Right renal pelvis (tissue), 4 donors: ENCODE data around the gene SPRR2E. TPM values are rescaled to one million over a fixed set of nuclear protein-coding genes. Genes with fewer than 3 reads are reported as not detected.
A peak's percentile ranks its signal among the peaks of the same experiment; 100 is the strongest.
"Not testable (repeated sequence)": the region's sequence is repeated elsewhere in the genome, so short reads cannot be mapped to it uniquely, and the experiment has no call there.

Experiments used
- DNase-seq, 4 donors: peaks; one replicate each; pipeline ENCODE4 v3.0.0-alpha.2; 2013; ENCODE audit warnings: low read depth in 4 of 4, low spot score in 3 of 4, missing footprints in 1 of 4
- polyA plus RNA-seq, 4 donors: library from polyadenylated mRNA; unstranded; fragments of 120-200 nt; gene quantifications; one replicate each; pipeline ENCODE4 v1.2.1, GENCODE V29; 2013; ENCODE audit not compliant: insufficient read length in 4 of 4

Gene SPRR2E
- polyA plus RNA-seq = not detected

GRCh38 chr1:153094426-153094825 lies at the start of gene SPRR2E:
Gene SPRR2E, minus strand, starts transcription at chr1:153094526. Its CDS starts 775 bp downstream, at chr1:153093751.
- DNase-seq = no peak

DNA sequence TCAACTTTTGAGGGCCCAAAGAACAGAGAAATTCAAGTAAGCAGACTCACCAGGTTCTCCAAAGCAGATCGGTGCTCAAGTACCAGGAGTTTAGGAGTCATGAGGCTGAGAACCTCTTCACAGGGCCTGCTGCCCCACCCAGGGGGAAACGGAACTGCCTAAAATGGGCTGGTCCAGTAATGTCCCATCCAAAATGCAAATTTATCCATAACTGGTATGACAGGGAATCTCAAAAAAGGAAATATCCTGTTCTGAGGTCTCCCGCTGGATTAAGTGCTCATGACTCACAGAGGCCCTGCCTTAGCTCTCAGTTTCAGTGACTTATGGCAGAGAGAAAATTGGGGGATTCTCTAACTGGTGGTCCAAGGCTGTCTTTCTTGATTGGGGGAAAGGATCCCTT lies 47.1 kb upstream of the SPRR2E start:
- DNase-seq = no peak

GRCh38 chr1:153140484-153140883 lies 46.2 kb upstream of the SPRR2E start:
- no peak for DNase-seq

GRCh38 chr1:153133743-153134142 lies 39.4 kb upstream of the SPRR2E start:
- no peak for DNase-seq

- no peak for DNase-seq
Observed at GRCh38 chr1:153133267-153133666, 38.9 kb upstream of the SPRR2E start.

DNA sequence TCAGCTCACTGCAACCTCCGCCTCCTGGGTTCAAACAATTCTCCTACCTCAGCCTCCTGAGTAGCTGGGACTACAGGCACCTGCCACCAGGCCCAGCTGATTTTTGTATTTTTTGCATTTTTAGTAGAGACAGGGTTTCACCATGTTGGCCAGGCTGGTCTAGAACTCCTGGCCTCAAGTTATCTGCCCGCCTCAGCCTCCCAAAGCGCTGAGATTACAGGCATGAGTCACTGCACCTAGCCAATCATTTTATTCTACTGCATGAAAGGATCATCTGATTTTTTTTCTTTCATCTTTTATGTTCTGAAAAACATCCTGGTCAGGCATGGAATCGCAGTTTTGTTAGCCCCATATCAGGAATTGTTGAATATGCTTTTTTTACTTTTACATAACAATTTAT lies 34.4 kb upstream of the SPRR2E start:
- not testable (repeated sequence) for DNase-seq

- no peak for DNase-seq
Observed at GRCh38 chr1:153127296-153127695, 33.0 kb upstream of the SPRR2E start.

DNA sequence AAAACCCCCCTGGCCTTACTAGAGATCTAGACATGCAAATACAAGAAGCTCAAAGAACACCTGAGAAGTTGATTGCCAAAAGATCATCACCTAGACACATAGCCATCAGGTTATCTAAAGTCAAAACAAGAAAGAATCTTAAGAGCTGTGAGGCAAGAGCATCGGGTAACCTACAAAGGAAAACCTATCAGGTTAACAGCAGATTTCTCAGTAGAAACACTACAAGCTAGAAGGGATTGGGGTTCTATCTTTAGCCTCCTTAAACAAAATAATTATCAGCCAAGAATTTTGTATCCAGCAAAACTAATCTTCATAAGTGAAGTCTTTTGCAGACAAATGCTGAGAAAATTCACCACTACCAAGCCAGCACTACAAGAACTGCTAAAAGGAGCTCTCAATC lies 31.2 kb upstream of the SPRR2E start:
- DNase-seq = no peak

DNA sequence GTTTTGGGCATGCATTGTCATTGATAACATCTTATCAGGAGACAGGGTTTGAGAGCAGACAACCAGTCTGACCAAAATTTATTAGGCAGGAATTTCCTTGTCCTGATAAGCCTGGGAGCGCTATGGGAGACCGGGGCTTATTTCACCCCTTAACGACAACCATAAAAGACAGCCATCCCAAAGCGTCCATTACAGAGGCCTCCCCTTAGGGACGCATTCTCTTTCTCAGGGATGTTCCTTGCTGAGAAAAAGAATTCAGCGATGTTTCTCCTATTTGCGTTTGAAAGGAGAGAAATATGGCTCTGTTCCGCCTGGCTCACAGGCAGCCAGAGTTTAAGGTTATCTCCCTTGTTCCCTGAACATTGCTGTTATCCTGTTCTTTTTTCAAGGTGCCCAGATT lies 29.5 kb upstream of the SPRR2E start:
- DNase-seq = not testable (repeated sequence)

- DNase-seq = peak; percentile 35 to 68 (median 52)
Observed at GRCh38 chr1:153122831-153123421, 28.6 kb upstream of the SPRR2E start.

DNA sequence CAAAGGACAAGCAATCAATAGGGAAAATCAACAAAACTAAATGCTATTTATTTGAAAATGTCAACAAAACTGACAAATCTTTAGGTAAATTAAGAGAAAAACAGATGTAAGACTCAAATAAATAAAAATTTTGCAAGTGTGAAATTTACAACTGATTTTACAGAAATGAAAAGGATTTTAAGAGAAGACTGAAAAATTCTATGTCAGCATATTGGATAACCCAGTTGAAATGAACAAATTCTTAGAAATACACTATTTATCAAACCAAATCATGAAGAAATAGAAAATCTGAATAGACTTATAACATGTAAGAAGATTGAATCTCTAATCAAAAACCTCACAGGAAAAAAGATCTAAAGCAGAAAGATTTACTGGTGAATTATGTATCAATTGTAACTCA lies 26.6 kb upstream of the SPRR2E start:
- no peak for DNase-seq

DNA sequence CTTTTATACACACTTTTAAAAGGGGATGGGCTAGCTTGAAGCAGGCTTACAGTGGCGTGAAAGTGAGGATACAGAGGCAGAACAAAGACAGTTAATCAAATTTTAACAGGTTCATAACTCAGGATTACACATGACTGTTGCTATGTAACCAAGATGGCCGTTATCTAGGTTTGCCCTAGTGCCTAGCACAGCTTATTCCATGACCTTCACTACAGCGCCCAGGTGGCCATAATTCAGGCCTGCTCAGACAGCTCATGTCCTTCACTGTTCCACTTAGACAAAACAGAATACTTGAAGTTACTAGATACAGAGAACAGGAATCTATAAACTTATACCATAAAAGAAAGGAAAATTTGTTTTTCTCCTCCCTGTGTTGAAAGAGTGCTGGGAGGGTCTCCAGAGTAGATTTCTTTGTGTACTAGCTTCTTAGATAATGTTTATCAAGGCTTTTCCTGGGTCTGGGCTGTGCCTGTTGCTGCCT lies 25.2 kb upstream of the SPRR2E start:
- no peak for DNase-seq

- not testable (repeated sequence) for DNase-seq
Observed at GRCh38 chr1:153115264-153115663, 20.9 kb upstream of the SPRR2E start.

- no peak for DNase-seq
Observed at GRCh38 chr1:153113416-153113815, 19.1 kb upstream of the SPRR2E start, which contains the start of gene SPRR2F. Gene SPRR2F, minus strand, starts transcription at chr1:153113516. Its CDS starts 783 bp downstream, at chr1:153112733.

DNA sequence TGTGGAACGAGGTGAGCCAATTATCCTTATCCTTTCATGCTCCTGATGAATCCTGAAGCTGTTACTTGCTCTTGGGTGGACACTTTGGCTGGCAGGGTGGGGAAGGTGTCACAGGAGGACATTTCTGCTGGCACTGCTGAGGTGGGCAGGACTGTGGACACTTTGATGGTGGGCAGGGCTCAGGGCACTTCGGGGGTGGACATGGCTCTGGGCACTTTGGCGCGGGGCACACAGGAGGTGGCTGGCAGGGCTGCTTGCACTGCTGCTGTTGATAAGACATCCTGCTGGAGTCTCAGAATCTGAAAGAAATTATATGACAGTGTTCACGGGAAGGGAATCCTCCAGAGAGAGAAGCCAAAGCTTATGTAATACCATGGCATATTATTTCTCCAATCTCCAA lies 18.1 kb upstream of the SPRR2E start:
- not testable (repeated sequence) for DNase-seq

- no peak for DNase-seq
Observed at GRCh38 chr1:153100245-153100644, 5.9 kb upstream of the SPRR2E start.

DNA sequence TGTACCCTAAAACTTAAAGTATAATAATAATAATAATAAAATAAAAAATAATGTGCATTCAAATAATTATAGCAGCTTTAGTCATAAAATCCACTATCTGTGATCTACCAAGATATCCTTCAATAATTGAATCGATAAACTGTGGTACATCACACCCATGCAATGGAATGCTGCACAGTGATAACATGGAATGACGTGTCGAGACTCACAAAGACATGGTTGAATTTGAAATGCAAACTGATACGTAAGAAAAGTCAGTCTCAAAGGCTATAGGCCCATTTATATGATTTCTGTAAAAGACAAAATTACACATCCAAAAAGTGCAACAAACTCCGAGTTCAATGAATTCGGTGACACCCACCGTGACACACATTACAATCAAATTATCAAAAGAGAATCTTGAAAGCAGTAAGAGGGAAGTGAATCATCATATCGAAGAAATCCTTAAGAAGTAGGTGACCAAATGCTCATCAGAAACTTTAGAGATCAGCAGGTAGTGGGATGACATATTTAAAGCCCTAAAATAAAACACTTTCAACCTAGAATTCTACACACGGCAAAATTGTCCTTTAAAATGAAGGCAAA lies 5.2 kb upstream of the SPRR2E start:
- no peak for DNase-seq

DNA sequence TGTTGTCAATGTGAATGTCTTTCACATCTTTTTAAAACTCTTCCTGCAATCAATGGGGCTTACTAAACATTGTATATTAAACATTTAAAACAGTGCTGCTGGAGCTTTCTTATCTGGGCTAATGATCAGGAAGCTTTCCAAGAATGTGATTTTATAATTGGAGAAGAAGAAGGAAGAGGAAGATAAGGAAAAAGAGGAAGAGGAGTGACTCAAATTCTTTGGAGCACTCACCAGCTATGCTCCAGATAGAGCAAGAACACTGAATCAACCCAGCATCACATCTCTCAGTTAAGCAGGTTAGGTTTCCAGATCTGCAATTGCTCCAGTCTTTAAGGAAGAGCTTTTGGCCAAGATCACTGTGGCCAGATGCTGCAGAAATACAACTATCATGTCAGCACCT lies 1.4 kb upstream of the SPRR2E start:
- no peak for DNase-seq

DNA sequence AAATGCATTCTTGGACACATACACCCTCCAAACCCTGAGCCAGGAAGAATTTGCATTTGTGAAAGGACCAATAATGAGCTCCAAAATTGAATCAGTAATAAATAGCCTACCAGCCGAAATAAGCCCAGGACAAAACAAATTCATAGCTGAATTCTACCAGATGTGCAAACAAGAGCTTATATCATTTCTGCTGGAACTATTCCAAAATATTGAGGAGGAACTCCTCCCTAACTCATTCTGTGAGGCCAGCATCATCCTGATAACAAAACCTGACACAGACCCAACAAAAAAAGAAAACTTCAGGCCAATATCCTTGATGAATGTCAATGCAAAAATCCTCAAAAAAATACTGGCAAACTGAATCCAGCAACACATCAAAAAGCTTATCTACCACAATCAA lies 6.7 kb downstream of the SPRR2E start:
- DNase-seq = no peak

DNA sequence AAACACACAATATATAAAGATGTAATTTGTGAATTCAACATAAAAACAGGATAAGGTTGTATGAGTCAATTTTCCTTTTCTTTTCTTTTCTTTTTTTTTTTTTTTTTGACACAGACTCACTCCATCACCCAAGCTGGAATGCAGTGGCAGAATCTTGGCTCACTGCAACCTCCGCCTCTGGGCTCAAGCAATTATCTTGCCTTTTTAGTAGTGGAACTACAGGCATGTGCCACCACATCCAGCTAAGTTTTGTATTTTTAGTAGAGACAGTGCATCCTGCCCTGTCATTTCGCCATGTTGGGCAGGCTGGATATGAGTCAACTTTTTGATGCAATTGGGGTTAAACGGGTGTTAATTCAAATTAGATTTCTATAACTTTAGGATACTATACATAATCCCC lies 12.6 kb downstream of the SPRR2E start:
- DNase-seq = no peak

- DNase-seq = no peak
Observed at GRCh38 chr1:153072806-153073726, 21.3 kb downstream of the SPRR2E start.
